H9 (cell line): Measurements from ENCODE around the gene SEPHS1. TPM values are rescaled to one million over a fixed set of nuclear protein-coding genes. Genes with fewer than 3 reads are reported as not detected.

Experiments used
- DNase-seq: peaks from one replicate; pipeline ENCODE4 v3.0.0-alpha.2; 2017
- H2AFZ ChIP-seq: one replicate; pipeline ENCODE4 v1.6.1; 2013; ENCODE audit warnings: mild to moderate bottlenecking, low read length, control low read depth, moderate library complexity
- H2AK5ac ChIP-seq: 2 replicates; pipeline ENCODE4 v1.6.1; 2013; ENCODE audit warnings: low read length, control low read depth, mixed read lengths; ENCODE audit not compliant: insufficient read length
- H2BK120ac ChIP-seq: one replicate; pipeline ENCODE4 v1.6.1; 2013; ENCODE audit warnings: low read depth, mild to moderate bottlenecking, low read length, control low read depth, inconsistent platforms; ENCODE audit not compliant: poor library complexity, severe bottlenecking
- H2BK12ac ChIP-seq: 2 replicates; pipeline ENCODE4 v1.6.1; 2013; ENCODE audit warnings: low read length, control low read depth, mixed read lengths, low read depth; ENCODE audit not compliant: insufficient read length
- H2BK15ac ChIP-seq: 2 replicates; pipeline ENCODE4 v1.6.1; 2013; ENCODE audit warnings: low read depth, low read length, control low read depth
- H2BK20ac ChIP-seq: one replicate; pipeline ENCODE4 v1.6.1; 2013; ENCODE audit warnings: low read depth, mild to moderate bottlenecking, low read length, control low read depth, inconsistent platforms; ENCODE audit not compliant: poor library complexity, severe bottlenecking
- H2BK5ac ChIP-seq: 2 replicates; pipeline ENCODE4 v1.6.1; 2013; ENCODE audit warnings: low read length, control low read depth, mixed read lengths; ENCODE audit not compliant: insufficient read length
- H3K14ac ChIP-seq: 2 replicates; pipeline ENCODE4 v1.6.1; 2013; ENCODE audit warnings: low read length, control low read depth; ENCODE audit not compliant: insufficient read depth
- H3K18ac ChIP-seq: 2 replicates; pipeline ENCODE4 v1.6.1; 2013; ENCODE audit warnings: low read depth, mild to moderate bottlenecking, mixed read lengths, low read length, control low read depth; ENCODE audit not compliant: insufficient read length
- H3K23ac ChIP-seq: 2 replicates; pipeline ENCODE4 v1.6.1; 2013; ENCODE audit warnings: low read length, control low read depth, mixed read lengths, low read depth; ENCODE audit not compliant: insufficient read length
- H3K23me2 ChIP-seq: 2 replicates; pipeline ENCODE4 v1.6.1; 2013; ENCODE audit warnings: low read depth, mild to moderate bottlenecking, mixed read lengths, low read length, control low read depth; ENCODE audit not compliant: insufficient read length, poor library complexity, severe bottlenecking
- H3K27ac ChIP-seq: 2 replicates; pipeline ENCODE4 v1.5.1; 2013; ENCODE audit warnings: low read length, control low read depth, mixed read lengths, low read depth; ENCODE audit not compliant: insufficient read length
- H3K27me3 ChIP-seq: 2 replicates; pipeline ENCODE4 v1.6.1; 2013; ENCODE audit warnings: low read length, control low read depth, inconsistent platforms; ENCODE audit not compliant: insufficient read depth
- H3K4ac ChIP-seq: 2 replicates; pipeline ENCODE4 v1.6.1; 2013; ENCODE audit warnings: low read depth, mild to moderate bottlenecking, control low read depth, inconsistent platforms, low read length, moderate library complexity
- H3K4me1 ChIP-seq: 2 replicates; pipeline ENCODE4 v1.6.1; 2013; ENCODE audit warnings: low read length, control low read depth, inconsistent platforms; ENCODE audit not compliant: insufficient read depth
- H3K4me2 ChIP-seq: 2 replicates; pipeline ENCODE4 v1.6.1; 2013; ENCODE audit warnings: low read length, control low read depth, mixed read lengths; ENCODE audit not compliant: insufficient read length, insufficient read depth
- H3K56ac ChIP-seq: 2 replicates; pipeline ENCODE4 v1.6.1; 2013; ENCODE audit warnings: low read depth, mild to moderate bottlenecking, mixed read lengths, low read length, control low read depth; ENCODE audit not compliant: insufficient read length
- H3K79me1 ChIP-seq: 2 replicates; pipeline ENCODE4 v1.6.1; 2013; ENCODE audit warnings: low read depth, mild to moderate bottlenecking, moderate library complexity, low read length, control low read depth, inconsistent platforms; ENCODE audit not compliant: insufficient read depth, poor library complexity, severe bottlenecking
- H3K79me2 ChIP-seq: 2 replicates; pipeline ENCODE4 v1.6.1; 2013; ENCODE audit warnings: low read length, control low read depth, inconsistent platforms; ENCODE audit not compliant: insufficient read depth
- H3K9ac ChIP-seq: 2 replicates; pipeline ENCODE4 v1.6.1; 2013; ENCODE audit warnings: low read length, control low read depth, mixed read lengths; ENCODE audit not compliant: insufficient read length; ENCODE audit errors: extremely low read depth
- H3K9me3 ChIP-seq: one replicate; pipeline ENCODE4 v1.6.1; 2013; ENCODE audit warnings: low read depth, low read length, inconsistent platforms; ENCODE audit not compliant: control insufficient read depth
- H3T11ph ChIP-seq: one replicate; pipeline ENCODE4 v1.6.1; 2013; ENCODE audit warnings: mild to moderate bottlenecking, low read length, control low read depth, inconsistent platforms
- H4K20me1 ChIP-seq: one replicate; pipeline ENCODE4 v1.6.1; 2013; ENCODE audit not compliant: control insufficient read depth, insufficient read length, insufficient read depth
- H4K5ac ChIP-seq: 2 replicates; pipeline ENCODE4 v1.6.1; 2013; ENCODE audit warnings: low read depth, mild to moderate bottlenecking, mixed read lengths, low read length, control low read depth; ENCODE audit not compliant: insufficient read length
- H4K8ac ChIP-seq: replicated peaks from 2 replicates; pipeline ENCODE4 v1.6.1; 2013; ENCODE audit warnings: low read length, control low read depth, mixed read lengths, low read depth; ENCODE audit not compliant: insufficient read length
- H4K91ac ChIP-seq: 2 replicates; pipeline ENCODE4 v1.6.1; 2013; ENCODE audit warnings: low read depth, mild to moderate bottlenecking, moderate library complexity, mixed read lengths, low read length, control low read depth; ENCODE audit not compliant: insufficient read length
- H3K27ac Mint-ChIP-seq, 3 experiments: 2 replicates in 2 of 3; 3 replicates in 1 of 3; pipeline ENCODE4 v1.8.0; 2020 to 2021; ENCODE audit warnings: mixed read lengths in 3 of 3, mild to moderate bottlenecking in 1 of 3, moderate library complexity in 1 of 3
- H3K27me3 Mint-ChIP-seq: 2 replicates; pipeline ENCODE4 v1.8.0; 2021; ENCODE audit warnings: low read depth, mild to moderate bottlenecking, moderate library complexity, mixed read lengths
- H3K36me3 Mint-ChIP-seq, 3 experiments: 2 replicates in 2 of 3; 3 replicates in 1 of 3; pipeline ENCODE4 v1.8.0; 2020 to 2021; ENCODE audit warnings: low read depth in 3 of 3, mixed read lengths in 3 of 3; ENCODE audit not compliant: insufficient read depth in 1 of 3
- H3K4me1 Mint-ChIP-seq, 2 experiments: 2 replicates each; pipeline ENCODE4 v1.8.0; 2020; ENCODE audit warnings: mixed read lengths in 2 of 2
- H3K4me3 Mint-ChIP-seq, 2 experiments: 2 replicates in 1 of 2; 3 replicates in 1 of 2; pipeline ENCODE4 v1.8.0; 2020 to 2021; ENCODE audit warnings: mild to moderate bottlenecking in 2 of 2, mixed read lengths in 2 of 2, moderate library complexity in 1 of 2
- H3K9me3 Mint-ChIP-seq, 2 experiments: 2 replicates in 1 of 2; 3 replicates in 1 of 2; pipeline ENCODE4 v1.8.0; 2020; ENCODE audit warnings: mild to moderate bottlenecking in 2 of 2, mixed read lengths in 2 of 2, moderate library complexity in 1 of 2
- WGBS: extraction: QIAGEN DNeasy Blood & Tissue Kit; methylation state at CpG from one replicate; pipeline ENCODE4 v1.1.7; 2013; ENCODE audit warnings: missing lambda C conversion rate, low lambda C conversion rate, mixed read lengths; ENCODE audit not compliant: insufficient read length; ENCODE audit errors: extremely low coverage; 5-methylcytosine and 5-hydroxymethylcytosine counted together
- total RNA-seq: library from RNA; stranded (reverse); gene quantifications from 2 replicates; pipeline ENCODE4 v1.2.1, GENCODE V29; 2021
- TF ChIP-seq, protein P1 (sequence below): fragments of 200-600 bp; sonication (generic); conservative IDR thresholded peaks from 3 replicates; pipeline ENCODE4 v1.8.0; 2021; ENCODE audit warnings: antibody characterized with exemption, mild to moderate bottlenecking

Gene SEPHS1
- total RNA-seq, 1 experiment from 2014 or later, result 366 TPM

DNA sequence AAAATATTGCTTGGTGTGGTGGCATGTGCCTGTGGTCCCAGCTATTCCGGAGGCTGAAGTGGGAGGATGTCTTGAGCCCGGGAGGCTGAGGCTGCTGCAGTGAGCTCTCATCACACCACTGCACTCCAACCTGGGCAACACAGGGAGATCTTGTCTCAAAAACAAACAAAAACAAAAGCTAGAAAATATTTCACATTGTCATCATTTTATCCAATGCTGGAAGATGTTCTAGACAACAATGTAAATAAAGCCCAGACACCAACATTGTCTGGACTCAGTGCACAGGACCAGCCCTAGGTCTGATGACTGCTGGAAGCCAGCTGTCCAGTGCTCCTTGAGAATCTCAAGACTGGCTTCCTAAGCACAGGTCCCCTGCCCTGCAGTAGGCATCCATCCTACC, 13.5 kb downstream of the SEPHS1 start:
- Histone ChIP-seq H4K20me1 (no peaks in the 10 kb centered on the region), H4K5ac (no peak overlapping the region), H4K91ac (no peak overlapping the region), H4K8ac (no peak overlapping the region), H2AFZ (no peak overlapping the region), H3T11ph (no peak overlapping the region), H2BK12ac (no peak overlapping the region), H3K4ac (no peak overlapping the region), H3K79me1 (peaks cover 13% of the 10 kb centered on the region), H2BK5ac (no peak overlapping the region), H2BK120ac (no peak overlapping the region), H2BK20ac (no peak overlapping the region), H3K9me3 (no peaks in the 10 kb centered on the region), H3K4me2 (no peak overlapping the region), H3K9ac (no peak overlapping the region), H3K4me1 (peaks cover 6% of the 10 kb centered on the region; the same call in 1 of the 2 replicates), H3K56ac (no peak overlapping the region), H2BK15ac (no peak overlapping the region), H3K23me2 (no peaks in the 10 kb centered on the region), H3K27ac (no peak overlapping the region), H3K14ac (no peak overlapping the region), H3K27me3 (0 out of 2 replicates have a peak, but pooled peaks cover 3% of the 10 kb centered on the region), H3K79me2 (peaks cover 36% of the 10 kb centered on the region; the same call in 1 of the 2 replicates), H3K18ac (no peak overlapping the region), H3K23ac (no peak overlapping the region), H2AK5ac (no peak overlapping the region)
- Mint-ChIP-seq H3K36me3 (peaks cover 81 to 98% (median 92%) of the 10 kb centered on the region in 3 experiments), H3K4me3 (no peak overlapping the region), H3K27me3 (no peaks in the 10 kb centered on the region), H3K4me1 (peaks cover 26 to 32% of the 10 kb centered on the region in 2 experiments), H3K9me3 (no peaks in the 10 kb centered on the region), H3K27ac (peak overlapping the region; percentile 62 to 94 (median 85); a peak in 6 of 7 replicates)
- no peak for DNase-seq
- TF ChIP-seq, protein P1, sequence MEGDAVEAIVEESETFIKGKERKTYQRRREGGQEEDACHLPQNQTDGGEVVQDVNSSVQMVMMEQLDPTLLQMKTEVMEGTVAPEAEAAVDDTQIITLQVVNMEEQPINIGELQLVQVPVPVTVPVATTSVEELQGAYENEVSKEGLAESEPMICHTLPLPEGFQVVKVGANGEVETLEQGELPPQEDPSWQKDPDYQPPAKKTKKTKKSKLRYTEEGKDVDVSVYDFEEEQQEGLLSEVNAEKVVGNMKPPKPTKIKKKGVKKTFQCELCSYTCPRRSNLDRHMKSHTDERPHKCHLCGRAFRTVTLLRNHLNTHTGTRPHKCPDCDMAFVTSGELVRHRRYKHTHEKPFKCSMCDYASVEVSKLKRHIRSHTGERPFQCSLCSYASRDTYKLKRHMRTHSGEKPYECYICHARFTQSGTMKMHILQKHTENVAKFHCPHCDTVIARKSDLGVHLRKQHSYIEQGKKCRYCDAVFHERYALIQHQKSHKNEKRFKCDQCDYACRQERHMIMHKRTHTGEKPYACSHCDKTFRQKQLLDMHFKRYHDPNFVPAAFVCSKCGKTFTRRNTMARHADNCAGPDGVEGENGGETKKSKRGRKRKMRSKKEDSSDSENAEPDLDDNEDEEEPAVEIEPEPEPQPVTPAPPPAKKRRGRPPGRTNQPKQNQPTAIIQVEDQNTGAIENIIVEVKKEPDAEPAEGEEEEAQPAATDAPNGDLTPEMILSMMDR, result no peak
- WGBS, result no CpG with 5 or more reads among the region's 2 CpGs
